GM12878 (cell line): ENCODE measurements around the gene SLX4IP. TPM values are rescaled to one million over a fixed set of nuclear protein-coding genes. Genes with fewer than 3 reads are reported as not detected.
A peak's percentile ranks its signal among the peaks of the same experiment; 100 is the strongest.

Experiments used
- ATF2 ChIP-seq: IDR thresholded peaks from 2 replicates; pipeline ENCODE4 v1.6.1; 2012; ENCODE audit warnings: low read length, inconsistent platforms
- CBX5 ChIP-seq: sonication (generic); IDR thresholded peaks from 2 replicates; pipeline ENCODE4 v1.6.1; 2016; ENCODE audit warnings: low read depth, moderate library complexity, mild to moderate bottlenecking, inconsistent platforms
- CREM ChIP-seq: IDR thresholded peaks from 2 replicates; pipeline ENCODE4 v1.6.1; 2014; ENCODE audit warnings: antibody characterized with exemption, low read depth
- DPF2 ChIP-seq: fragments of 450-650 bp; IDR thresholded peaks from 2 replicates; pipeline ENCODE4 v1.6.1; 2017; ENCODE audit warnings: mild to moderate bottlenecking
- IRF3 ChIP-seq: fragments of 450-650 bp; IDR thresholded peaks from 2 replicates; pipeline ENCODE4 v1.6.1; 2014; ENCODE audit warnings: mild to moderate bottlenecking
- IRF4 ChIP-seq: IDR thresholded peaks from 2 replicates; pipeline ENCODE4 v1.6.1; 2011; ENCODE audit warnings: low read depth, low read length
- NBN ChIP-seq: fragments of 450-650 bp; IDR thresholded peaks from 2 replicates; pipeline ENCODE4 v1.6.1; 2016
- NKRF ChIP-seq: fragments of 450-650 bp; conservative IDR thresholded peaks from 2 replicates; pipeline ENCODE4 v1.6.1; 2017; ENCODE audit warnings: mild to moderate bottlenecking, moderate library complexity
- PRDM15 ChIP-seq: fragments of 450-650 bp; formaldehyde crosslinking; IDR thresholded peaks from 2 replicates; pipeline ENCODE4 v1.4.0; 2020; ENCODE audit warnings: mild to moderate bottlenecking, moderate library complexity
- RAD51 ChIP-seq: fragments of 450-650 bp; IDR thresholded peaks from 2 replicates; pipeline ENCODE4 v1.6.1; 2016; ENCODE audit warnings: moderate library complexity, mild to moderate bottlenecking, inconsistent platforms
- RFX5 ChIP-seq: IDR thresholded peaks from 2 replicates; pipeline ENCODE4 v1.6.1; 2011; ENCODE audit warnings: low read depth, low read length, improper control_type of control experiment
- SIN3A ChIP-seq: IDR thresholded peaks from 2 replicates; pipeline ENCODE4 v1.6.1; 2012; ENCODE audit warnings: low read depth, low read length, improper control_type of control experiment
- SKIL ChIP-seq: fragments of 450-650 bp; IDR thresholded peaks from 2 replicates; pipeline ENCODE4 v1.6.1; 2017; ENCODE audit warnings: mild to moderate bottlenecking, low read depth, inconsistent platforms; ENCODE audit not compliant: poor library complexity, severe bottlenecking
- SUZ12 ChIP-seq: fragments of 200-600 bp; sonication (generic); IDR thresholded peaks from one replicate; pipeline ENCODE4 v1.6.1; 2018; ENCODE audit warnings: antibody characterized with exemption, mild to moderate bottlenecking; ENCODE audit not compliant: unreplicated experiment
- TBL1XR1 ChIP-seq: IDR thresholded peaks from 2 replicates; pipeline ENCODE4 v1.6.1; 2012; ENCODE audit warnings: low read depth, low read length, improper control_type of control experiment
- USF1 ChIP-seq: IDR thresholded peaks from 2 replicates; pipeline ENCODE4 v1.6.1; 2011; ENCODE audit warnings: borderline replicate concordance, low read depth, mild to moderate bottlenecking, moderate library complexity, mixed read lengths, low read length; ENCODE audit not compliant: insufficient read depth; ENCODE audit errors: extremely low read length
- ZSCAN29 ChIP-seq: fragments of 450-650 bp; IDR thresholded peaks from 2 replicates; pipeline ENCODE4 v1.6.1; 2017; ENCODE audit warnings: mild to moderate bottlenecking, moderate library complexity
- polyA plus RNA-seq, 11 experiments: library from polyadenylated mRNA; depleted of rRNA in 4 of 11; unstranded in 6 of 11; stranded (reverse) in 5 of 11; fragments of >200 nt; fragmentation: Nextera tagmentation in 4 of 11; fragmentation: Illumina TruSeq in 1 of 11; extraction: Ambion mirVana in 4 of 11; extraction: Trizol in 1 of 11; gene quantifications; 1 replicate in 1 of 11; 2 replicates in 10 of 11; pipeline versions ENCODE4 v1.2.1 to v1.2.3, GENCODE V29; 2011 to 2016; ENCODE audit warnings: inconsistent platforms in 2 of 11, missing spikeins in 2 of 11, low read depth in 1 of 11
- total RNA-seq, 4 experiments: library from RNA; depleted of rRNA in 3 of 4; stranded (reverse); fragments of >200 nt in 3 of 4; fragmentation: Illumina TruSeq in 1 of 4; extraction: Trizol in 1 of 4; gene quantifications; 2 replicates each; pipeline versions ENCODE4 v1.2.1 to v1.2.3, GENCODE V29; 2013 to 2021

Gene SLX4IP
- total and polyA plus RNA-seq, 10 of the 15 experiments (the other 5 are each of a cell fraction or from before 2014, with no cell fraction given) = 2.2 to 11.0 (median 6.3) TPM

GRCh38 chr20:10674684-10675449, 239.8 kb downstream of the SLX4IP start (continued):
- TF ChIP-seq PRDM15 (CRISPR knock-in tag) (no peak), IRF4 (no peak), USF1 (no peak), NKRF (no peak), TBL1XR1 (no peak), ZSCAN29 (no peak), RAD51 (no peak), RFX5 (no peak), DPF2 (no peak), NBN (peak; percentile 60), SUZ12 (no peak), IRF3 (no peak), CREM (no peak), CBX5 (0 out of 2 replicates have a peak, but pooled peaks have one; percentile 13), SKIL (no peak), ATF2 (no peak), SIN3A (no peak)
